HG03558 (cell line): Measurements from ENCODE around the gene ZCCHC8.
"Not testable (repeated sequence)": the region's sequence is repeated elsewhere in the genome, so short reads cannot be mapped to it uniquely, and the experiment has no call there.

Source experiments
- ATAC-seq: cut with Tn5 transposase; IDR thresholded peaks from one replicate; pipeline ENCODE4 v1.9.1; 2021; ENCODE audit warnings: moderate number of reproducible peaks; ENCODE audit not compliant: unreplicated experiment; ENCODE audit errors: extremely low read depth

The ZCCHC8 gene

DNA sequence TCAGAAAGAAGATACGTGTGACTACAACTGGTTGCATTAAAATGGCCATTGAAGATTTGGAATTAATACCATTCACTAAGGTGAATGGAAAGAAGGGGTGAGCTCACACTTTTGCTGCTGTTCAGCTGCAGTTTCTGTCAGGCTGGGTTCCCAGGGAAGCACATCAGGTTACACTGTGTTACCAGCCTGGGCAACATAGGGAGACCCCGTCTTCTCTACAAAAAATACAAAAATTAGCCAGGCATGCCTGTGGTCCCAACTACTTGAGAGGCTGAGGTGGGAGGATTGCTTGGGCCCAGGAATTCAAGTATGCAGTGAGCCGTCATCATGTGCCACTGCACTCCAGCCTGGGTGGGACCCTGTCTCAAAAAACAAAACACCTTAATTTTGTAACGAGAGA lies 12.9 kb upstream of the ZCCHC8 start:
- ATAC-seq, result no peak

DNA sequence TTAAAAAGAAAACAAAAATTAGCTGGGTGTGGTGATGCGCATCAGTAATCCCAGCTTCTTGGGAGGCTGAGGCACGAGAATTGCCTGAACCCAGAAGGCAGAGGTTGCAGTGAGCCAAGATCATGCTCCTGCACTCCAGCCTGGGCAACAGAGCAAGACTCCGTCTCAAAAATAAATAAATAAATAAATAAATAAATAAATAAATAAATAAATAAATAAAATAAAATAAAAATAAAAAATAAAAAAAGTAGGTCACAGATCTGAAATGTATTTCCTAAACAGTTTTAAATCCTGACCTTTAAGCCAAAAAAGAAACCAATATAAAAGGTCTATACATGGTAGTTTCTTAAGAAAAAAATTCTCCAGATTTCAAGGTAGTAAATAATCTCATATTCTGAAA lies 12.3 kb upstream of the ZCCHC8 start:
- ATAC-seq, result not testable (repeated sequence)

DNA sequence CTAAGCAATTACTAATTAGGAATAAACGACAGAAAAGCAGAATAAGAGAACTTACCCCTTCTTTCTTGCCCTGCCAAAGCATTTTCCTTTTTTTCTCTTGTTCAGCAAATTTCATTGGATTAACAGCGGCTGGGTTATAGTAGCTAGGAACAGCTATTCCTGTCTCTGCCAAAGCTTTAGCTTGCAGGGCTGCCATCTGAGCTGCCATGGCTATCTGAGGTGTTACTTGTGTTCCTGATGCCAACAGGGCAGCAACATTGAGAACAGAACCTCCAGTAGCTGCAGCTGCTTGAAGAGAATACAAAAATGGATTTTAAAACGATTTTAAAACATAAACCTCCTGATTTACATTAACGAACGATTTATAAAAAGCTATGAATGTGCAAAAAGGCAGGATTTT lies 7.4 kb upstream of the ZCCHC8 start:
- ATAC-seq, result no peak

DNA sequence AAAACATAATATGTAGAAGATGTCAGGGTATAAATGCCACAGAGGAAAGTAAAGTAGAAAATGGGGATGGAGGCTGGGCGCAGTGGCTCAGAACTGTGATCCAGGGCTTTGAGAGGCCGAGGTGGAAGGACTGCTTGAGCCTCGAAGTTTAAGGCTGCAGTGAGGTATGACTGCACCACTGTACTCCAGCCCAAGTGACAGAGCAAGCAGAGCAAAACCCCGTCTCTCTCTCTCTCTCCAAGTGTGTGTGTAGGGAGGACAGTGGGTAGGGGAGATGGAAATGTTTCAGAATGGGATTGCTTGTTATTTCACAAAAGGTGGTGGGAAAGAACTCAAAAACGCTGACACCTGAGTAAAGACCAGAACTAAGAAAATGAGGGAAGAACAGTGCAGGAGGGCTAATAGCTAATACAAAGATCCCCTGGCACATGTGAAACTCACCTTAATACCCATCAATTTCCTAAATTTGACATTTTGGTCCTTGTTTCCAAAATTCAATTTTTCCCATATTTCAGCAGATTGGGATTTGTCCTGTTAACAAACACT lies 5.7 kb upstream of the ZCCHC8 start:
- no peak for ATAC-seq

DNA sequence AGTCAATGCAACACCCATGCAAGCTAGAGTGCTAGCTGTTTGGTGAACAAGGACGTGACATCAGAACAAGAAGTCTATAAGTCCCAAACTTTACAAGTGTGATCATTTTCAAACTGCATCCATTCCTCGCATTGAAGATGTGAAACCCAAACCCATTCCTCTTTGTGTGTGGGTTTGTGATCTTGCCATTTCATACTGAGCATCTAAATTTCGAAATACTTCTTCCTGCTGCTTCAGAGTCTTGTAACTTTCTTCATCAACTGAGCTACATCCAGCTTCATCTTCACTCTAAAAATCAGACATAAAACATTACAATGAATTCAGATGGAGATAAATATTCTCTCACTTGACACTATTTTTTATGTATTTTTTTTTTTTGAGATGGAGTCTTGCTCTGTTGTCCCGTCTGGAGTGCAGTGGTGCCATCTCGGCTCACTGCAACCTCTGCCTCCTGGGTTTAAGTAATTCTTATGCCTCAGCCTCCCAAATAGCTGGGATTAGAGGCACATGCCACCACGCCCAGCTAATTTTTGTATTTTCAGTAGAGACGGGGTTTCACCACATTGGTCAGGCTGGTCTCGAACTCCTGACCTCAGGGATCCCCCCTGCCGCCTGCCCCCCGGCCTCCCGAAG lies 4.8 kb upstream of the ZCCHC8 start:
- no peak for ATAC-seq

DNA sequence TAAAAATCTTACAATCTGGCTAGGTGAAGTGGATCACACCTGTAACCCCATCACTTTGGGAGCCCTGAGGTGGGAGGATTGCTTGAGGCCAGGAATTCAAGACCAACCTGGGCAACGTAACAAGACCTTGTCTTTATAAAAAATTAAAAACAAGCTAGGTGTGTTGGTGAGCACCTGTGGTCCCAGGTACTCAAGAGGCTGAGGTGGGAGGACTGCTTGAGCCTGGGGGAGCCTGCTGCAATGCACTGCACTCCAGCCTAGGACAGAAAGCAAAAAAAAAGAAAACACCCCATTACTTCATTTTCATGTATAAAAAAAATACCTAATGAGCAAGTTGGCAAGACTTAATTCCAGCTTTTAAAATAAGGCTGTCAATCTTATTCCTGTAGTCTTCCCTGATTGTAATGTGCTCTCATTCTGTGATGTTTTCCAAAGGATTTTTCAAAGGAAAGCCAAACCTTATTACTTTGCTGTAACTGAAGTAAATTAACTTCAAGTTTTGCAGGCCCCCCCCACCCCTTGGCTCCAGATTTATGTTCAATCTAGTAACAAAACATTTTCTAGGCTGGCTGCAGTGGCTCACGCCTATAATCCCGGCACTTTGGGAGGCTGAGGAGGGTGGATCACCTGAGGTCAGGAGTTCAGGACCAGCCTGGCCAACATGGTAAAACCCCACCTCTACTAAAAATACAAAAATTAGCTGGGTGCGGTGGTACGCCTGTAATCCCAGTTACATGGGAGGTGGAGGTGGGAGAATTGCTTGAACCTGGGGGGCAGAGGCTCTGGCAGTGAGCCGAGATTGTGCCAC lies 3.3 kb upstream of the ZCCHC8 start:
- ATAC-seq, result no peak

DNA sequence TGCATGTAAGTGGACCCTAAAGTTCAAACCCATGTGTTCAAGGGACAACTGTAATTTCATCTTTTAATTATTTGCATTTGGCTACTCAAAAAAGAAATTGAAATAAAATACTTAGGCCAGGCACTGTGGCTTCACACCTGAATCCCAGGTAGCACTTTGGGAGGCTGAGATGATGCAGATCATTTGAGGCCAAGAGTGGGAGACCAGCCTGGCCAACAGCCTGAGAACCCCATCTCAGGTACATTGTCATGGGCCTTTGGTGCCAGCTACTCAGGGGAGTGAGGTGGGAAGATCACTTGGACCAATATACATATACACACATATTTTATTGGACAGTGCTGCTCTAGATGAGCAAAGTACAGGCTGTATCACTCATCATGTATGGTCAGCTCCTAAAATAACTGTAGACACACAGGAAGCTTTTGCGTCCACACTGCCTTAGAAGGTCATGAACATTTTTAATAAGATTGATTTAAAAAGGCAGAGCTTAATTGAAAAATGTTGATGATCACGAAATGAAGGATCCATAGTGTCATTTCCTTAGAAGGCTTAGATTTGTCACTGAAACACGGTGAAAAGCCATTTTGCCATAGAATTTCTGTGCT lies 2.5 kb upstream of the ZCCHC8 start:
- ATAC-seq, result no peak

DNA sequence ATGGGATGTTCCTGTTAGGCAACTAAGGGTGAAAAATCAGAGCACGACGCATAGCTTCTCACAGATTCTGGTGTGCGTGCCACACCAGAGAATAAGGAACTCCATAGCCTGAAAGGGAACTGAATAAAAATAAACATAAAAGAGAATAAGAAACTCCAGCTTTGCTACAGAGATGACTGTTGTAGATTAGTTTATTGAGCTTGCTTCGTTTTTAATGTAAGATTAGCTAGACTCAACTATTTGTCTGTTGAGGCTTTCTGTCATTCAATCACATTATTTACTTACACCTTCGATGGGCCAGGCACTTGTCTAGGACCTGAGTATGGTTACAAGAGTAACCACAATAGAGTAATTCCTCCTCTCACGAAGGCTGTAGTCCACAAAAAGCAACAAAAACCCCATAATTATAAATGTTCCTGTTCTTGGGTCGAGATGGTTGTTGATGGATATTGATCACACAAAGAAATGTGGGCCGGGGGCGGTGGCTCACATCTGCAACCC lies 807 bp upstream of the ZCCHC8 start:
- ATAC-seq, result no peak

DNA sequence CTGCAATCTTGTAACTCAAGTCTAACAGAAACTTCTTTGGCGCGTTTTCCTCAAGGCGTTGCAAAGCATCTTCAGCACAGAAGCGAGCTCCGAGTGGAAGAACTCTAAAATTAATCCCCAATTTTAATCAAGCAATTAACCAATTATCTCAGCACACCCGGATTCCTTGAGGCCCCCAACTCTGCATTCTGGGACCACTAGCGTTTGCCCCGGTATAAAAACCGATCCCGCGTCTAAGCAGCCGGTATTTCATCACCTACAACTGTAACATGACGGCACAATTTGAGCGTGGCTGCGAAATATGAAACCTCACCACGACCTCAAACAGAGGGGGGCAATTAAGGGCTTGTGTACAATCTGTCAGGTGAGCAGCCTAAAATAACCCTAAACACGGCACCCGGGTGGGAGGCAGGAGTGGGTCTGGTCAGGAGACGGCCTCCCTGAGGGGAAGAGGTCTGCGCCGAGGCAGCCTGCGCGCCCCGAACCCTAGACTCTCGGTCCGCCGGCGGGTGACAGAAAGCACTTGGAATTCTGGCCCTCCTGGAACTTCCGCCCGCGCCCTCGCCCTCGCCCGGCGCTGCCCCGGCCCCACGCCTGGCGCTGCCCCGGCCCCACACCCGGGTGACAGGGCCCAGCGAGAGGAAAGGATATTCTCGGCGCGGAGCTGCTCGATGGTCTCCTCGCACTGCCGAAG lies 594 bp downstream of the ZCCHC8 start:
- ATAC-seq, result no peak

DNA sequence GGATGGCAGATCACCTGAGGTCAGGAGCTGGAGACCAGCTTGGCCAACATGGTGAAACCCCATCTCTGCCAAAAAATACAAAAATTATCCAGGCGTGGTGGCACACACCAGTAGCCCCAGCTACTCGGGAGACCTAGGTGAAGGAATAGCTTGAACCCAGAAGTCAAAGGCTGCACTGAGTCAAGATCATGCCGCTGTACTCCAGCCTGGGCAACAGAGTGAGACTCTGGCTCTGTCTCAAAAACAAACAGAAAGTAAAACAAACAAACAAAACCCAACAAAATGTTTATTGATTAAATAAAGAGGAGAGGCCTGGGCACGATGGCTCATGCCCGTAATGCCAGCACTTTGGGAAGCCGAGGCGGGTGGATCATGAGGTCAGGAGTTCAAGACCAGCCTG lies 5.5 kb downstream of the ZCCHC8 start:
- ATAC-seq, result no peak

DNA sequence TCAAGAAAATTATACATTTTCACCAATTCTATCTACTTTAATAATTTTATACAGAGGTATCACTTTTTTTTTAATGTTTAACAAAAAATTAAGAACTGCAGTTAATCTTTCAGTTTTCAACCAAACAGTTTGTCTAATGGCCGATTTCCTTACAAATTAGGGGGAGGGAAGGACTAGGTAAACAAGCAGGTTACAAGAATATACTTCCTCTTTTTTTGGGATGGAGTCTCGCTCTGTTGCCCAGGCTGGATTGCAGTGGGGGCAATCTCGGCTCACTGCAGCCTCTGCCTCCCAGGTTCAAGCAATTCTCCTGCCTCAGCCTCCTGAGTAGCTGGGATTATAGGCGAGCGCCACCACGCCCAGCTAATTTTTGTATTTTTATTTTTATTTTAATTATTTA lies 7.5 kb downstream of the ZCCHC8 start:
- ATAC-seq, result not testable (repeated sequence)

DNA sequence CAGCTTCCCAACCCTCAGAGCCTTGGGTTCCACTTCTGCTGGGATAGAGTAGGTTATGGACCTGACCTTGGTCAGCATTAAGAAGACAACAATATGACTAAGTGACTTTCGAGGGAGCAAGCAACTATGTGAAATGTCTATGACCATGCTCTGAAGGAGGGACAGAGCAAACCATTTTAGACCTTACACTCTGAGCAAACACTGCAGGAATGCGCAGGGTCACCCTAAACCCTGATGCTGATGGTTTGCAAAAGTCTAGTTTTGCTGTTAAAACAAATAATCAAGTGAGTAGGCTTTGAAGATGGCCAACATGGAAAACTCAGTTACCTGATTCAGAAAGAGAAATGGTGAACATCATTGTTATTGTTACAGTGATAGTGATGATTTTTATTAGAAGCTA lies 8.7 kb downstream of the ZCCHC8 start:
- no peak for ATAC-seq

DNA sequence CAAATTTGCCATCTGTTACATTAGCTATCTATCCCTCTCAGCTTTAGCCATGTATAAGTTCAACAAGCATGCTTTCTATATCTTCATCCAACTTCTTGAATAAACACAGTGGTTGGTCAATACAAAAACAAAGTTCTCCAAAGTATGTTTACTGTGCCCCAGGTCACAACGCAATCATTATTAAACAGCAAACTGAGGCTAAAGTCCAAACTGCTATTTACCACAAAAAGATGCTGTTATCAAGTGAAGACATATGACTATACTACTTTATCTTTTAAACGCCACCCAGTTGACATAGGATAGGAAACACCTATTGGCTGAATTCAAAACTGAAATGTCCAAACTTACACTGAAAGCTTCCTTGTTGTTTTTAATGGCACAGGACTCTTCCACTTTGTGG lies 11.7 kb downstream of the ZCCHC8 start:
- ATAC-seq, result no peak

DNA sequence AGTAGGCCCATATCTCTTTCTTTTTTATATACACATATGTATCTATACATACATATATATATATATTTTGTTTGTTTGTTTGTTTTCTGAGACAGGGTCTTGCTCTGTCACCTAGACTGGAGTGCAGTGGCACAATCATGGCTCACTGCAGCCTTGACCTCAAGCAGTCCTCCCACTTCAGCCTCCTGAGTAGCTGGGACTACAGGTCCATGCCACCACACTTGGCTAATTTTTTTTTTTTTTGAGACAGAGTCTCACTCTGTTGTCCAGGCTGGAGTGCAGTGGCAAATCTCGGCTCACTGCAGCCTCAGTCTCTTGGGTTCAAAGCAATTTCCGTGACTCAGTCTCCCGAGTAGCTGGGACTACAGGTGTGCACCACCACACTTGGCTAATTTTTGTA lies 12.9 kb downstream of the ZCCHC8 start:
- ATAC-seq, result not testable (repeated sequence)

DNA sequence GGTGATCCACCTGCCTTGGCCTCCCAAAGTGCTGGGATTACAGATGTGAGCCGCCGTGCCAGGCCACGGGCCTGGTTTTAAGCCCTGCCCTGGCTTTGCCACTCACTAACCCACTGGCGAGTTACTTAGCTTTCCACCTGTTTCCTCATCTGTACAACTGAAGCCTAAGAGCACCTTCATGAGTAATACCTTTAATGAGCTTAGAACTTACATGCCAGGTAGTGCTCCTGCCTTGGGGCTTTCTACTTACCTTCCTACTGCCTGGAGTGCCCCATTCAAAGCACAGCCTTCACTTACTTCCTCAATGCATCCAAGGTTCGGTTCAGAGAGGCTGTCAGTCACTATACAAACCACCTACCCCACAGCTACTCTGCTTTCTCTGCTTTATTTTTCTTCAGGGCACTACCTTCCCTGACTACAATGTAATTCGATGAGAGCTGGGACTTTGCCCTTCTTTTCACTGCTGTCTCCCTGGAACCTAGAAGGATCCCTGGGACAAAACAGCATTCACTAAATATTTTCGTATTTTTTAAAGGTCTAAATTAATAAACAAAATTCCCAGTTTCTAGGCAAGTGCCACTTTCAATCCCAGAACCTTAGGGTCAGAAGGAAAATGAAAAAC lies 13.8 kb downstream of the ZCCHC8 start:
- no peak for ATAC-seq

DNA sequence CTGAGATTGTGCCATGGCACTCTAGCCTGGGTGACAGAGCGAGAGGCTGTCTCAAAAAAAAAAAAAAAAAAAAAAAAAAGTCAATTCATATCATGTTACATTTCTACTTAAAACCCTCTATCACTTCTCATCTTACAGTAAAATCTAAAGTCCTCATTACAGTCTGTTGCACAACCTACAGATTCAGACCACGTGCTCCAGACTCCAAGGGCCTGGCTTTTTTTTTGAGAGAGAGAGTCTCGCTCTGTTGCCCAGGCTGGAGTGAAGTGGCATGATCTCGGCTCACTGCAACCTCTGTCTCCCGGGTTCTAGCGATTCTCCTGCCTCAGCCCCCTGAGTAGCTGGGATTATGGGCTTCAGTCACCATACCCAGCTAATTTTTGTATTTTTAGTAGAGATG lies 14.4 kb downstream of the ZCCHC8 start:
- not testable (repeated sequence) for ATAC-seq

DNA sequence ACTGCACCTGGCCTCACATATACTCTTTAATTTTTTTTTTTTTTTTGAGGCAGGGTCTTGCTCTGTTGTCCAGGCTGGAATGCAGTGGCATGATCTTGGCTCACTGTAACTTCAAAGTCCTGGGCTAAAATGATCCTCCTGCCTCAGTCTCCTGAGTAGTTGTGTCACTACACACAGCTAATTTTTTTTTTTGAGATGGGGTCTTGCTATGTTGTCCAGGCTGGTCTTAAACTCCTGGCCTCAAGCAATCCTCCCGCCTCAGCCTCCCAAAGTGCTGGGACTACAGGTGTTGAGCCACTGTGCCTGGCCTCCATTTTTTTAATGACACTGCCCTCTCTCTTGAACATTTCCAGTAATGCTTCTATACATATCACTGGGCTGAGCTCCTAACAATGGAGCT lies 16.3 kb downstream of the ZCCHC8 start:
- not testable (repeated sequence) for ATAC-seq

DNA sequence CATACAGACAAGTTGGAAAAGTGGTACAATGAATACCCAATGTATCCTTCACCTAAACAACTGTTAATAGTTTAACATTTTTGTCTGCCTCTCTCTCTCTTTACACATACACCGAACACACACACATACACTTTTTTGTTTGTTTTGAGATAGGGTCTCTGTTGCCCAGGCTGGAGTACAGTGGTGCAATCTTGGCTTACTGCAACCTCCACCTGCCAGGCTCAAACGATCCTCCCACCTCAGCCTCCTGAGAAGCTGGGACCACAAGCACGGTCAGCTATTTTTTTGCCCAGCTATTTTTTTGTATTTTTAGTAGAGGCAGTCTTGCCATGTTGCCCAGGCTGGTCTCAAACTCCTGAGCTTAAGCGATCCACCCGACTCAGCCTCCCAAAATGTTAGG lies 16.8 kb downstream of the ZCCHC8 start:
- no peak for ATAC-seq

DNA sequence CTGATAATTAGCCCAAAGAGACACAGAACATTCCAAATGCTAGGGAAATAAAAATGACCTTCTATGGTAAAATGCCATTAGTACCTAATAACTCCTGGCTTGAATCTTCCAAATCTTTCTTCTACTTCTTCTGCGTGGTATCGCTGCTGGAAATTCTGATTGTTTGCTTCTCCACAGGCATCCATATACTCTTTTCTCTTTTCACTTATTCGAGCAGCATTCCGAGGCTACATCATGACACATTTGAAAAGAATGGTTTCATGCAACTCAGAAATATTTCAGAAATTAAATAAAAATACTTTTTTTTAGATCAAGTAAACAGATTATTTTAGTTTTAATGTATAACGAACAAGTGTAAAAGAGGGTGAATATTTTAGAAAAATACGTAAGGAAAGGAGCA lies 18.9 kb downstream of the ZCCHC8 start:
- no peak for ATAC-seq

DNA sequence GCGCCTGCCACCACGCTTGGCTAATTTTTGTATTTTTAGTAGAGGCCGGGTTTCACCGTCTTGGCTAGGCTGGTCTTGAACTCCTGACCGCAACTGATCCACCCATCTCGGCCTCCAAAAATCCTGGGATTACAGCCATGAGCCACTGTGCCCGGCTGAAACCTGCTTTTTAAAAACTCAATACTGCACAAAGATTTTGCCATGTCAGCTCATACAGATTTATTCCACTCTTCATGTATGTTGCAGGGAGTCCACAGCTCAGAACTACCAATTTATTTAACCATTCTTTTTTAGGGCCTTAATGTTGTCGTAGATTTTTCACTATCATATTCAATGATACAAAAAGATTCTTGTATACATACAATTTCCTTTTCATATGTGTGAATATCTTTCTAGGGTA lies 20.0 kb downstream of the ZCCHC8 start:
- ATAC-seq, result no peak
